HG03571 (cell line): ENCODE data around the gene CD4.
"Not testable (repeated sequence)": the region's sequence is repeated elsewhere in the genome, so short reads cannot be mapped to it uniquely, and the experiment has no call there.

Experiments used
- ATAC-seq: cut with Tn5 transposase; IDR thresholded peaks from one replicate; pipeline ENCODE4 v1.9.1; 2021; ENCODE audit not compliant: unreplicated experiment

Gene CD4

GRCh38 chr12:6788972-6789924 is at the start of gene CD4:
TSS of gene CD4 (plus strand) at chr12:6789528. CDS start at chr12:6800139, 10,611 bp downstream.
- ATAC-seq: no peak

GRCh38 chr12:6742080-6742479 is 47.2 kb upstream of the CD4 start:
- ATAC-seq: not testable (repeated sequence)

DNA sequence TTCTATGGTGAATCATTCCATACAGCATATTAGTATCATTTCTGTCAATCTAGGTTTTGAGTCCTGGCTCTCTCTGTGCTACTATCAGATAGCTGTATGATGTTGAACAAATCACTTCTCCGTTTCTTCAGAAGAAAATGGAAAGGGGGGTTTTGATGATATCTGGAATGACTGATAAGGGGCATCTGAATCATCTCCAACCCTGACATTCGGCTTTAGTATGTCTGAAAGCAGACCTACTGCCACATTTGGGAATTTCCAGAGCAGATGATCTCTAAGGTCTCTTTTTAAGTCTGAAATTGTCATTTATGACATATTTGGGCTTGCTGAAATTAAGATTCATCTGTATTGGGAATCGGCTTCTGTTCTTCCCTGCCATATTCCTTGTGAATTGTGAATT is 46.5 kb upstream of the CD4 start:
- ATAC-seq: no peak

- not testable (repeated sequence) for ATAC-seq
These were observed 46.0 kb upstream of the CD4 start for GRCh38 chr12:6743300-6743699.

DNA sequence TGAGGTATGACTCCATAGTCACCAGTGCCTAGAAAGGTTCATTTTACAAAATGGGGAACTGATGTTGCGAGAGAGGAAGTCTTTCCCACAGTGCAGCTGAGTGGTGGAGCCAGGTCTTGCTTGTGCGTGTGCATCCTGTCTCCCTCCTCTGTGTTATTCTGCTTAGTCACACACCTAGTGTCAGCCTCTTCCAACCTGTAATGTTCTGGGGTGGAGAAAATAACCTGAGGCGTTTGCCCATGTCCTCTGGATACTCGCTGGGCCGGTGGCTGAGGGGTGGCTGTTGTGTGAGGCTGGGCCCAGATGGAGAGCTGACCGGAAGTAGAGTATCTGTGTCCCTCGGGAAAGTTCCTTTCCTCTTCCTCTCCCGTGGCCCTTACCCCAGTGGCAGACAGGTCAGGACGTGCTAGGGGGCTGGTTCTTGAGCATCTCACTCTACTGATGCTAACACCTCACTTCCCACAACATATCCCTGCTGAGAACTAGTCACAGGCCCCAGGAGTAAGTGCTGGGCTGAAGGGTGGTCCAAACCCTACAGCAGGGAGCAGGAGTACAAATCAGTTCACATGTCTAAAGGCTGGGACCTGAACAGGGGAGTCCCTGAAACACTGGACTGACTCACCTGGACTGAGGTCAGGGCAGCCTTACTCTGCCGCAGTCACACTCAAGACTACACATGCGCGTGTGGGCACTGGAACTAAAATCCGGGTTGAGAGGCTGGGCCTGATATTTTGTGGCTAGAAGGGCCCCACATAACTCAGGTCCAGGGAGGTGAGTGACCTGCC is 43.4 kb upstream of the CD4 start:
- ATAC-seq: no peak

- no peak for ATAC-seq
These were observed 42.1 kb upstream of the CD4 start for GRCh38 chr12:6747216-6747615.

DNA sequence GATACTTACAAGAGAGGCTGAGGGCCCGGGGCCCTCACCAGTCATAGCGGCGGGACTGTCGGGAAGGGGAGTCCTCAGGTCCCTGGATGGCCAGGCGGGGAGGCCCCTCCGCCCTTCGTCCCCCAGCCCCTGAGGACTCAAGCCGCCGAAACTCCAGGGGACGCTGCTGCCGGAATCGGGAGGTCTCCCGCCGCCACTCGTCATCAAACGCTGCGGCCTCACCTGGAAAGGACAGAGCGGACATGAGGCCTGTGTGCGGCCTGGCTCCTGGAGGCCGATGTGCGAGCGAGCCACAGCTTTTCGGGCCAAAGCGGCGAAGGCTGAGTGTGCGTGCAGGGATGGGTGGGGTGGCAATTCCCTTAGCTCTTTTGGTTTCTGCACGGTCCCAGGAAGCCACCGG is 40.6 kb upstream of the CD4 start:
- ATAC-seq: no peak

DNA sequence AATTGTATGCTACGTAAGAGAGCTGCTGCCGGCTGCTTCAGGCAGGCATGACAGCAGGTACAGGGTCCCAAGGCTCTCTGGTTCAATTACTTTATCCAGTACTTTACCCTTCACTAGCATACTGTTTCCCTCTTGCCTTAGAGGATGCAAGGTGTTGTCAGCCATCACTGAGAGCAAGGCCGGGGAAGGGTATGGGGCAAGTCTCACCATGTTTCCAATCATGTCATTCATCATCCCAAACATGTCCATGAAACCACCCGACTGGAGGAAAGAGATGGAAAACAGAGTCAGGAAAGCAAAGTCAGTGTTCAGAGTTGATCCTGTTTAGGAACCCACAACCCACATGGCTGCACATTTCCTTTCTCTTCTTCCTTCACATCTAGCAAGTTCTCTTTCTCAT is 38.8 kb upstream of the CD4 start:
- ATAC-seq: no peak

DNA sequence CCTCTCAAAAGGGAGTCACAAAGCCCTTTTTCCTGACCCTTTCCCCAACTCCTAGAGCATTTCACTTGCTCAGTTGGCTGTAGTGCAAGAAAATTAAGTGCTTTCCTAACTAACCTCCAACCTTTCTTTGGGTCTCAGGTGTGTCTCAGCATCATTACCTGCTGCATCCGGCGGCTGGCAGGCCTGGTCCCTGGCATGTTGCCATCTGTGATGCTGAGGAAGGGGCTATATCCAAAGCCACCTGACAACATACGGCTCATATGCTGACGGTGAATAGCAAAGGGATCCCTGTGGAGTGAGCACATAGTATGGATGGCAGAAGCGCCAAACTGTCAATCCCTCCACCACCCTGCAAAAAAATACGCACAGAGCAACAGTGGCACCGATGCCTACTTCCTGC is 37.6 kb upstream of the CD4 start:
- no peak for ATAC-seq

DNA sequence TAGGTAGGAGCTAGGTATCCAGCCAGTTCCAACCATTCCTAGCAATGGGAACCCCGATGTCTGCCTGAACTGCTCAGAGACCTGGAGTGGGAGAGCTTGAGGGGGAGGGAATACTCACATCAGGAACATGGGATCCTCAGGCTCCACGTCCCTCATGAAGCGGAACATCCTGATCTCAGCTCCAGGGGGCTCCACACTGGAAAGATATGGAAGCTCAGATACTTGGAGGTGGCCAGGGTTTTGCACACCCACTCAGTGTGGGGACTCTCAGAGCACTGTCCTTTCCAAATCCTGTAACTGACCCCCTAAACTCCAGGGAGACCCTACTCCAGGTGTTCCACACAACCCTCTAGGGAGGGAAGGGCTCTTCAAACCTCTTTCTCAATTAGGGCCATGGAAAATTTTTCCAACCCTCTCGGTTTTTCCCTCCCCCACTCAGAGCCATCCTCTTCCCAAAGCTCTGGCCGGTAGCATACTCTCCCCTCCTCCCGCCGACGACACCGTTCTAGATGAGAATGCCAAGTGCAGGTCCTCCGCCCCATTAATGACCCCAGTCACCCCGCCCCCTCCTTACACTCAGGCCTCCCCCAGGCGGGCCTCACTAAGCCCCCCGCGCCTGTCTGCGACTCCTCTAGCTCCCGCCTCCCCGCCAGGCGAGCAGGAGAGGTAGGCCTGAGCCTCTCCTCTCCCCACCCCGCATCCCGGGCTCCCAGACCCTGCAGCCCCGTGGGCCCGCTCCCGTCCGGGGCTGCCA is 37.0 kb upstream of the CD4 start:
- peak; percentile 2 for ATAC-seq

GRCh38 chr12:6752921-6753771 is 36.2 kb upstream of the CD4 start, which contains the start of gene MLF2:
TSS of gene MLF2 (minus strand) at chr12:6753141. CDS start at chr12:6752334, 807 bp downstream.
- ATAC-seq: peak; percentile 84

GRCh38 chr12:6753772-6754356 is 35.5 kb upstream of the CD4 start:
- no peak for ATAC-seq

DNA sequence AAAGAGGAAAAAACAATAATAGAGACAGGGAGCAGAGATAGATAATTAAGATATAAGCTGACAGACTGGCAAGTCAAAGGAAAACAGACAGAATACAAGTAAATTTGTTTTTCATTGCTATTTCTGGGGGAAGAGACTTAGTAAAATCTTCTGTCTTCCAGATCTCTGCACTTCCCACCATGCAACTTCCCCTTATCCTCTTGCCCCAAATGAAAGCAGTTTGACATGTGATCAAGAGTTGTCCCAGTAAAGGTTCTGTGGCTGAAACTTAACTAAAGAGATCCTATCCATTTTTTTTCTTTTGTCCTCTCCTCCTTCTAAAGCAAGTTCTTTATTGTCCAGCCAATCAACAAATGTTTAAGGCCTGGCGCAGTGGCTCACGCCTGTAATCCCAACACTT is 34.9 kb upstream of the CD4 start:
- ATAC-seq: no peak

GRCh38 chr12:6757028-6757690 is 32.2 kb upstream of the CD4 start:
- ATAC-seq: no peak

GRCh38 chr12:6758506-6759095 is 30.7 kb upstream of the CD4 start:
- no peak for ATAC-seq

GRCh38 chr12:6759741-6760140 is 29.6 kb upstream of the CD4 start:
- ATAC-seq: no peak

GRCh38 chr12:6763380-6763779 is 25.9 kb upstream of the CD4 start:
- no peak for ATAC-seq

DNA sequence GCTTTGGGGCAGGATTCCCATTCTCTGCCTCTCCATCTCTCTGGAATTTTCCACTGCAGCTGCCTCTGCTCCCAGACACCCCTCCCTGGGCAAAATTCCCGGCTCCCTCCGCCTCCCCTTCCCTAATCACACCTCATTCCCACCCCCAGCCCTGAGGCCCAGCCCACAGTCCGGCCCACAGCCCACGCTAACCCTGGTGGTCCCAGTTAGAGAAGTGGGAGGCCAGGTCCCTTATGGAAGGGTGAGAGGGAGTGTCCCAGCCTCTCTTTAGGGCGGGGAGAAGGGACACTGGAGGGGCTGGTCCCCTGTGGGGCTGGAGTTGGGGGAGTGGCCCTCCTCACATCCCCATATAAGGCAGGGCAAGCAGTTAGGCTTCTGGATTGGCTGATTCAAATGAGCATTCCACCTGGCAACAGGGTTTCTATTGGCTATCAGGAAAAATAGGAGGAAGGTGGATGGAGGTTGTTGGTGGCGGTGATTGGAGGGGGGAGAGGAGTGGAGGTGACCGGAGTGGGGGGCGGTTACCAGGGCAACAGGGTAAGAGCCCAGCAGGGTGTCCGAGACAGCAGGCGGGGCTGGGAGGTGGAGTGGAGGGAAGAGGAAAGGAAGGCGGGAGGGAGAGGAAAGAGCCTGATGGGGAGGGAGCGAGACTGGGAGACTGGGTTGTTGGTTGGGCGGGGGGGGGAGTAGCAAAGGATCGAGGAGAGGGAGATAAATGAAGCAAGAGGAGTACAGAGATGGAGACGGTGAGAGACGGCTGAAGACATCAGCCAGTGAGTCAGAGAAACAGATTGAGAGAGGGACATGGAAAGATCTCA is 25.1 kb upstream of the CD4 start:
- ATAC-seq: peak; percentile 63
